SHP77 (cell line): ENCODE measurements around the gene SLC44A3.
"Not testable (repeated sequence)": the region's sequence is repeated elsewhere in the genome, so short reads cannot be mapped to it uniquely, and the experiment has no call there.

Experiments used
- DNase-seq, 2 experiments: peaks; one replicate each; lab custom pipeline; 2025; lab: John Stamatoyannopoulos, UW

Gene SLC44A3

GRCh38 chr1:94803106-94803505 is 17.1 kb upstream of the SLC44A3 start:
- no peak for DNase-seq

GRCh38 chr1:94803517-94804441 is 16.4 kb upstream of the SLC44A3 start:
- DNase-seq: peak in 1 of 2 experiments; percentile 29

DNA sequence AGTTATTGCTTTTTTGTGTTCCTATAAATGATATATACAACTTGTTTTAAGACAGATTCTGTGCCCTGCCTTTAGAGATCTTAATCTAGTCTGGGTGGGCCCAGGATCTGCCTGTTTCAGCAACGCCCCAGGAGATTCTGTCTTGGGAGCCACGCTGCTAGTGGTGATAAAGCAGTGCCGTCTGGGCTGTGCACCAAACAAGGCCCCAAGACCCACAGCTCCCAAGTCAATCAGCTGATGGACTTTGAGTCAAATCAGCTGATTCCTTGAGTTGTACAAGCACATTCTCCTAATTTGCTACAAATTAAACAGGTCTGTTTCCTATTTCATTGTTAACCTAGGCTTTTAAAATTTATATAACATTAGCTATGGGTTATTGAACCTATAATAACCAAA is 15.7 kb upstream of the SLC44A3 start:
- DNase-seq: no peak

DNA sequence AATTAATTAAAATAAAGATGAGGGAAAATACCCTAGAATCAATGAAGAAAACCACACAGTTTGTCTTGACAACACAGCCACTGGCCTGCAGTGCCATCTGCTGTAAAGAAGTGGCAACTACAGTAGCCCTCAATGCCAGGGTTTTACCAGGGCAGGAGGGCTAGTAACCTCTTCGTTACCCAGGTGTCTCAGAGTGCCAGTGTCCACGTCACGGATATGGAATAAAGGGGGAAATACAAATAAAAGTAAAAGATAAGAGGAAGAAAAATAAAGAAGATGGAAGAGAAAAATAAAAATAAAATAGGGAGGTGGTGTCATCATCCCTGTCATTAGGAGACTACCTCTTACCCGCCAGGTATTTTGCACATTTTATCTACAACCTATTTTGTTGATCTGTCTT is 14.2 kb upstream of the SLC44A3 start:
- DNase-seq: peak; percentile 30 to 48

DNA sequence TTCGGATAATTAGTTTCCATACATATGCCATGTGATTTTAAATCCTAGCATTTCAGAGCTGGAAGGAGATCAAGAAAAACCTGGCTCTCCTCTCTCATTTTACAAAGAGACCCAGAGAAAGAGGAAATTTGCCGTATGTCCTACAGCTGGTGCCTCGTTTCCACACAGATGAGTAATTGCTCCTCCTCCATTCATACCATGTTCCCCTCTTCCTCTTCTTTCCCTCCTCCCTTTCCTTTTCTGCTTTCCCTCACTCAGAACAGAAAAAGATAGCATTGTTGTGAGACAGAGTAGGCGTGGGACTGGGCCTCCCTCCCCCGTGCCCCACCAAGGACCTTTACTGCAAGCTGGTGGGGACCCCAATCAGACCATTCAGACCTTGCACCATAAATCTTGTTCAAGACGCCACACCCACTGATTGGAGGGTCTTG is 13.7 kb upstream of the SLC44A3 start:
- no peak for DNase-seq

DNA sequence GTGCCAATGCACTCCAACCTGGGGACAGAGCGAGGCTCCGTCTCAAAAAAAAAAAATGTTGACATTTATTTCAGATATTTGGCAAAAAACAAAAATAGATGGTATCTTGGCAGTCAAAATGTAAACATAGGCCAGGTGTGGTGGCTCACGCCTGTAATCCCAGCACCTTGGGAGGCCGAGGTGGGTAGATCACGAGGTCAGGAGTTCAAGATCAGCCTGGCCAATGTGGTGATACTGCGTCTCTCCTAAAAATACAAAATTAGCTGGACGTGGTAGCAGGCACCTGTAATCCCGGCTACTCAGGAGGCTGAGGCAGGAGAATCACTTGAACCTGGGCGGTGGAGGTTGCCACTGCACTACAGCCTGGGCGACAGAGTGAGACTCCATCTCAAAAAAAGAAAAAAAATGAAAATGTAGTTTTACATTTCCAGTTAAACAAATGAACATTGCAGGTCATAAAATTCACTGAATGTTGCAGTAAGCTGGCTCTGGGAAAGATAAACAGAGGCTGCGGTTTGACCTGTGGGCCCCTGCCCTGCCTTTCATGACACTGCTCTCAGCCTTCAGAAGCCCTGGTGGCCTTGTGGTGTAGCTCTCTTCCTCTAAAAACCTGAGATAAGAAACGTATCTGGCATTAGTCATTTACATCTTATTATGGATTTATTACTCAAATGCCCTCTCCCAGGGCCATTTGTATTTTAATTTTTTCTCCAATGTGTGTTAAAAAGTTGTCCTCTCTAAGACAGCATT is 12.2 kb upstream of the SLC44A3 start:
- DNase-seq: no peak

DNA sequence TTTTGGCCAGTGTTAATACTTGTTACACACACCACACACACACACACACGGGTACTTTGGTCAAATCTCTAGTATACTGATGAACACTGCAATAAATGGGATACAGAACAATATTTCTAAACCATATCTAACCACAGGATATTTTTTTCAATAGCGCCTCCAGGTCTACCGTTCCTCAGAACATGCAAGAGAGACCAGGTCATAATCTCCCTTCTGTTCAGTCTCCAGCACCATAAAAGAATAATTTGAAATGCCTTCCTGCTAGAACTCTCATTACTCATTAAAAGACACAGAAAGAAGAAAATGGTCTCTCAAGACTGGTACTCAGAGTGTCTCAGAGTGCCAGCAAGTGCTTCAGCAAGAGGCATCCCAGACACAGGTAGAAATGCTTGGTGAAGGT is 11.5 kb upstream of the SLC44A3 start:
- no peak for DNase-seq

DNA sequence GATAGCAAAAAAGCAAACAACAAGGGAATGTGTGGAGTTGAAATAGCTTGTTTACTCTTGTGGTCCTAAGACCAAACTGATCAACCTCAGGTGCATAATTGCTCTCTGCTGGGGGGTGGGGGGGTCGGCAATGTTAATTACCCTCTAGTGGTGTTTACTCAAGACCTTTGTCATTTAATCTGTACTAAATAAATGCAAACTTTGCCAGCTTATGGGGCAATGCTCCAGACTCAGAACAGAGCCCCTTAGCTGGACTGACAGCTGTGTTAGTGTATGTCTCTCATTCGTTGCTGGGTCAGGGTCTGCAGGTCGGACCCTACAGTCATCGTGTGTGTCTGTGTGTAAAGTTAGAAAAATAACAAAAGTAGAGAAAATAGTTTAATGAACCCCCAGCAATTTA is 7.2 kb upstream of the SLC44A3 start:
- no peak for DNase-seq

DNA sequence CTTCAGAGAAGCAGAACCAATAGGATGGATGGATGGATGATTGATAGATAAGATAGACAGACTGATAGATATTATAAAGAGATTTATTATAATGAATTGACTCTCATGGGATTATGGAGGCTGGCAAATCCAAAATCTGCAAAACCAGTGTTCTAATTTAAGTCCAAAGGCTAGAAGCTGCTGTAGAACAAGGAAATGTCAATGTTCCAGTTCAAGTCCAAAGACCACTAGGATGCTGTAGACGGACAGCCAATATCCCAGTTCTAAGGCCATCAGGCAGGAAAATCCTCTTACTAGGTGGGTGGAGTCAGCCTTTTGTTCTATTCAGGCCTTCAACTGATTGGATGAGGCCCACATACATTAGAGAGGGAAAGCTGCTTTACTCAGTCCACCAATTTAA is 4.1 kb upstream of the SLC44A3 start:
- no peak for DNase-seq

DNA sequence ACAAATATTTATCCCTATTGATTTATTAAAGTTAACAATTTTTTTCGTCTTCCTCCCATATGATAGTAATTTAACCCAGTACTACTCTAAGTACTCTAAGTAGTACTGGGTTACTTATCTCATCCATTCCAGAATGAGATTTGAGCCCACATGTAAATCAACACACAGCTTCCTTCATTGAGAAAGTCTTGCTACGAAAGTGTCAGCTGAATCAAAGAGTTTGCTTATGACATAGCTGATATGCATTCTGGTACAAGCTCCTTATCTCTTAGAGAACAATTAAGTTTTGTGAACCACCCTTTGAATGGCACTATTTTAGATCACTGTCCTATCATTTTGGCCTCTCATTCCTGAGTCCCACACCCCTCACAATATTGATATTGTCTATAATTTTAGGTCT is 2.4 kb upstream of the SLC44A3 start:
- DNase-seq: no peak

DNA sequence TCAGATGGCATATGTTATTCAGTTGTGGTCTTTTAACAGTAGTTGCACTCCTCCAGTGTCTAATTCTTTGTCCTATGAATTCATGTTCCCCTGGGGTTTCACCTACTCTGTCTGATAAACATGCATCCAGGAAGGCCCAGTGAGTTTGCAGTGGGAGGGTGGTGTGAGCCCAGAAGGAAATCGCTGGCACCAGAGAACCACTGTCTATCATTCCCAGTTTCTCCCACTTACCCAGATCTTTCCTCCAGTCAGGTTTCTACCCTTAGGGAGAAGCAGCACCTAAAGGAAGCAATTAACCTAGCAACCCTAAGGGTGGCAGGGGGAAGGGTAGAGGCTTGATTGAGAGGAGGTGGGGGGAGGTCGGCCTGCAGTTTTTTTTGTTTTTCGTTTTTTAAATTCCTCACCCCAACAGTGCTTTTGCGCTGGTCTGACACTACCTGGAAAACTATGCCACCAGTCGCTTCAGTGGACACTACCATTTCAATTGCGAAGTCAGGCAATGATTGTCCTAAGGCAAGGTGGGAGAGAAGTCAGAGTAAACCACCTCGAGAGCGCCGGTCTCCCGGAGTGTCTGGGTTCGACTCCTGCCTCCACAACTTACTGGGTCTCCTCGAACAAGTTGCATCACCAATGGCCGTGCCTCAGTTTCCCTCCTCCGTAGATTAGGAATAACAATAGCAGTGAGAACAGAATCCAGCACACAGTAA is 766 bp upstream of the SLC44A3 start:
- no peak for DNase-seq

- DNase-seq: no peak
These were observed 779 bp downstream of the SLC44A3 start for GRCh38 chr1:94820936-94821335.

- DNase-seq: no peak
These were observed 1.6 kb downstream of the SLC44A3 start for GRCh38 chr1:94821636-94822305.

DNA sequence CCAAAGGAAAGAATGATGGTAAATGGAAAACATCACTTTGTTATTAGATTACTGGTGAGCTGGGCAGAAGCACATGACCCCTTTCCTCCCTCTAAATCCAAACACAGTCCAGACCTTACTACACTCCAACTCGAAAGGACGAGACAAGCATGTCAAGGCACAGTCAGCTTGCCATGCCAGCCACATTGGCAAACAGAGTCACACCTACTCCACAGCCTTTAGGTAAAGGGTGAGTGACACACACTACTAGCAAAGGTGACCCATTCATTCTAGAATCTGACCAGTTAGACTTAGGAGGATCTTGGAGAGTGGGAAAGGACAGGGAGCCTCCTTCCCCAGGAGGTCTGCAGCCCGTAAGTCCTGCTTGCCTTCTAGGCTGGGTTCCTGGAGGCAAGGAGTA is 3.0 kb downstream of the SLC44A3 start:
- no peak for DNase-seq

DNA sequence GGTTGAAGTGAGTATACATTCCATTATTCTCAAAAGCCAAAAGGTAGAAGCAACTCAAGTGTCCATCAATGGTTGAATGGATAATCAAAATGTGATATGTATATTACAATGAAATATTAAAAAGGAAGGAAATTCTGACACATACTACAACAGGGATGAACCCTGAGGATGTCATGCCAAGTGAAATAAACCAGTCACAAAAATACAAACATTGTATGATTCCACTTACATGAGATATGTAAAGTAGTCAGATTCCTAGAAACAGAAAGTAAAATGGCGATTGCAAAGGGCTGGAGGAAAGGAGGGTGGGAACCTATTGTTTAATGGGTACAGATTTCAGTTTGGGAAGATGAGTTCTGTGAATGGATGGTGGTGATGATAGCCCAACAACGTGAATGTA is 5.8 kb downstream of the SLC44A3 start:
- no peak for DNase-seq

DNA sequence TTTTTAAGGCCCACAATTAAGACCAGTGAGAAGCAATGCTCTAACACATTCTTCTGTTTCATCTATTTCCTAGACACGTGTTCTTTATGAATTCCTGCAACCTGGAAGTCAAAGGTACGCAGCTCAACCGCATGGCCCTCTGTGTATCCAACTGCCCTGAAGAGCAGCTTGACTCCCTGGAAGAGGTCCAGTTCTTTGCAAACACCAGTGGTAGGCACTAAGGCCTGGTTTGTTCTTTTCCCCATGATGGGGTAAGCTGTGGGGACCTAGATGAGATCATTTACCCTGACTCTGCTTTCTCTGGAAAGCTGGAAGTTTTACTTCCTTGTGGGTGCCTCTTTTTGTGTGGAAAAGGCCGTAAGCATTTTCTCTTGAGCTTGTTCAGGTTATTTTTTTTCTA is 7.3 kb downstream of the SLC44A3 start:
- no peak for DNase-seq

DNA sequence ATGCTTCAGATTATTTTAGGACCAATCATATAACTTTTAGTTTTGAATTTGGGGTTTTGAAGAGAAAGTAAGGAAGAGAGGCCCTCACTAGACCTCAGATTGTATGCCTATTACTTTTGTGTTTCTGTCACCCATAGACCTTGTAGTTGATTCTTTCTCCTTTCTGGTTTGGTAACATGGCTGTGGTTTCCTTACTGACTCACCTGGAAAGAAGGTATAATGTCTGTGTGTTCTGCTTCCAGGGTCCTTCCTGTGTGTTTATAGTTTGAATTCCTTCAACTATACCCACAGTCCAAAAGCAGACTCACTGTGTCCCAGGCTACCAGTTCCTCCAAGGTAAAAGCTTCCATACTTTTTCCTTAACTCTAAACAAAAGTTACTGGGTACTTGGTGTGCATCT is 8.1 kb downstream of the SLC44A3 start:
- DNase-seq: no peak

GRCh38 chr1:94831641-94832040 is 11.5 kb downstream of the SLC44A3 start:
- no peak for DNase-seq

DNA sequence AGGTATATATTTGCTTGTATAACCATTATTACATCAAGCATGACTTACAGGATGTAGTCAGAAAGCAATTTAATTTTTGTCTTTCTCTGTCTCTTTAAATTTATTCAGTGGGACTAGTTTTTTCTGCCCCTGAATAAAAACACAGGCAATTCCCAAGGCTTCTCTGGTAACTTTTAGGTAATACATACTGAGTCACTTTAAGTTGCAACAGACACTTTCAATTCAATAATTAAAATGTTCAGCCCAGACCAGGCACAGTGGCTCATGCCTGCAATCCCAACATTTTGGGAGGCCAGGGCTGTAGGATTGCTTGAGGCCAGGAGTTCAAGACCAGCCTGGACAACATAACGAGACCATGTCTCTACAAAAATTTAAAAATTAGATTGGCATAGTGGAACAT is 12.3 kb downstream of the SLC44A3 start:
- DNase-seq: no peak

- no peak for DNase-seq
These were observed 12.9 kb downstream of the SLC44A3 start for GRCh38 chr1:94832931-94833585.

DNA sequence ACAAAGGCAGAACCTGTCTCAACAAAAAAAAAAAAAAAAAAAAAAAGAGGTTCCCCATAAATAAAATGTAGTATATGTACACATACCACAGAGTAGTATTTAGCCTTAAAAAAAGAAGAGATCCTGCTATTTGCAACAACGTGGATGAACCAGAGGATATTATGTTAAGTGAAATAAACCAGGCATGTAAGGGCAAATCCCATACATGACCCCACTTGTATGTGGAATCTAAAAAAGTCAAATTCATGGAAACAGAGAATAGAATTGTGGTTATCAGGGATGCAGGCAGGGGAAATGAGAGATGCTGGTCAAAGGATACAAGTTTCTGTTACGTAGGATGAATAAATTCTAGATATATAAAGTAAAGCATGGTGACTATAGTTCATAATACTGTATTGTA is 16.7 kb downstream of the SLC44A3 start:
- no peak for DNase-seq

GRCh38 chr1:94840381-94840780 is 20.2 kb downstream of the SLC44A3 start:
- not testable (repeated sequence) for DNase-seq
